ENCODE results near the gene PHEX.

PHEX gene

DNA sequence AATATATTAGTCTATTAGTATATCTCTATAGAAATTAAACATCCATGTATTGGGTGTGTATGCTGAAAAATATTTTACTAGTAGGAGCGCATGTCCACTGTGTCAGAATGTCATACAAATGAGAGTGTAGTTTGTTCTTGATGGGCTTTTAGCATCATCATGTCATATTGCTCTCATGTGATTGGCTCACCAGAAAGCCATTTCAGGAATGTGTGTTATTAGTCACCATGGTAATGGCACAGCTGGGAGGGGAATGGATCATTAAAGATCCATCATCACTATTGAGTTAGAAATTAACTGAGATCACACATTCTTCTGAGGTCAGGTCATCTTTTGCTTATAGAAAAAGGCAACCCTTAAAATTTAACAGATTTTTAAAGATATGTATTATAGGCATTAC is 77.3 kb downstream of the PHEX start:
- peak in 1 of 3 experiments; percentile 37 for DNase-seq

DNA sequence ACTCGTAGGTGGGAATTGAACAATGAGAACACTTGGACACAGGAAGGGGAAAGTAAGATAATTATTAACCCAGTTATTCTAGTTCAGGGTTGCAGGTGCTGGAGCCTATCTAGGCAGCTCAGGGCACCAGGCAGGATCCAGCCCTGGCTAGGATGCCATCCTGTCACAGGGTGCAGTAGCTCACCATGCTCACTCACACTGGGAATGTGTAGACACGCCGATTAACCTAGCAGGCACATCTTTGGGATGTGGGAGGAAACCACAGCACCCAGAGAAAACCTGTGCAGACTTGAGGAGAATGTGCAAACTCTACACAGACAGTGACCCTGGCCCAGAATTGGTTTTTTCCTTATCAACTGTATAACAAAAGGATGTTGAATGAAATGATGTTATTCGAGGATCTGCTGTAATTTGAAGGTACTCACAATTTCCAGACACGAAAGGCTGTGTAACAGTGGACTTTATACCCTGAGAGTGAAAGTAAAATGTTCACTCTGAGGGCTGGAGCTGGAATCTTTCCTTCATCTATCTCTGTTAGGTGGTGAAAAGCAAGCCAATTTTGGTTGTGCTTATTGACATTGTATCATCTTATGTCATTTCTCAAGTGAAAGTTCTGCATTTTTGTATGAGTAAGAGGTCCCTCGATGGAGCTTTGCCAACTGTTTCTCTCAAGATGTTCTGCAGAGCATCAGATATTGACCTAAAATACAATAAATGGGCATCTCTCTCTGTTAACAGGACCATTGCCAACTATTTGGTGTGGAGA is 78.8 kb downstream of the PHEX start:
- no peak for DNase-seq

DNA sequence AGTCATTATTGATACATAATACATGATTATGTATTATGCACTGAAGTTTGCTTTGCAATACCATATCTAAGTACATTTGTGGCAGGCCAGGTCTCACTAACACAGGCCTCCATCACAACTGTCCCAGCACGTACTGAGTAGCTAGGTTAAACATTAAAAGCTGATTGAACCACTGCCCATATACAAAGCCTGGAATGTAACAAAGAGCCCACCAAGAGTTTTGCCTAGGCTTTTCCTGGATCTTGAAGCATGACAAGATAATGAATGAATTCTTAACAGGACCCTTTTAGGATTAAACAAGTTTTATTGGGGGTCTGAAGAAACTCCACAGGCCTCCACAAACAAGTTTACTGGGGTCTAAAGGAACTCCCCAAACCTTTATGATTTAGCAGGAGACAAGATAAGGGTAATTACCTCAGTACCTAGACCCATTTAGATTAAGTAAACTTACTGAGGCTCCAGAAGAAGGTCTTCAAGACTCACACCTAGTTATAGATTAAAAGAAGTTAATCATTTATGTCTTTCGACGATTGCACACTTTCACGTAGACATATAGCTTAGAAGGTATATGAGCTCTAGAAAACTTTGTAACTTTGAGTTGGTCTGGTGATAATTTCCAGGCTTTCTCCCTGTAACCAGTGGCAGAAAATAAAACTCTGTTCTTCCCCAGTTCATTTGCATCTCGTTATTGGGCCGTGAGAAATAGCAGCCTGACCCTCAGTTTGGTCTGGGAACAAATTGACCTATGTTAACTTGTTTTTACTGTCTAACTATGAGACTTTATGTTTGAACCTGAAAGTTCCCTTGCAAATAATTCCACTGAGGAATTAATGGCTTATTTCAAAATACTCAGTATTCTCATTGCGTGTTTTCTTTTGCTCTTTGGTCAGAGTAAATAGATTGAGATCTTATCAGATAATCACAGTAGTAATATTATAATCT is 84.8 kb downstream of the PHEX start:
- no peak for DNase-seq

DNA sequence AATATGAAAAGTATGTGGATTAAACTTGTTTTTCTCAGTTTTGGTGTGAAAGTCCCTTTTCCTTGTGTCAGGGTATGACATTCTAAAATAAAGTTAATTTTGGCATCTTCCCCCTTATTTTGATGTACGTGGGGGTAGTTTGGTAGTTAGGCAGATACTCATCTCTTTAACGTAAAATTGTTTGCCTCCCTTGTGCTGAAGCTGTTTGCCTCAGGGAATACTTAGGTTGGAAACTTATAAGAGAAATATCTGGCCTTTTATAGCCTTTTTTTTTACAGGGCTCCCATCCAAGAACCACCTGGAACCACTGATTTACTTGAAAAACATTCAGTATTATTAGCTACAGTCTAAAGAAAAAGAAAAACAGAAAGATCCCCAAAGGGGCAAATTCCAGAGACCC is 85.5 kb downstream of the PHEX start:
- DNase-seq: no peak

DNA sequence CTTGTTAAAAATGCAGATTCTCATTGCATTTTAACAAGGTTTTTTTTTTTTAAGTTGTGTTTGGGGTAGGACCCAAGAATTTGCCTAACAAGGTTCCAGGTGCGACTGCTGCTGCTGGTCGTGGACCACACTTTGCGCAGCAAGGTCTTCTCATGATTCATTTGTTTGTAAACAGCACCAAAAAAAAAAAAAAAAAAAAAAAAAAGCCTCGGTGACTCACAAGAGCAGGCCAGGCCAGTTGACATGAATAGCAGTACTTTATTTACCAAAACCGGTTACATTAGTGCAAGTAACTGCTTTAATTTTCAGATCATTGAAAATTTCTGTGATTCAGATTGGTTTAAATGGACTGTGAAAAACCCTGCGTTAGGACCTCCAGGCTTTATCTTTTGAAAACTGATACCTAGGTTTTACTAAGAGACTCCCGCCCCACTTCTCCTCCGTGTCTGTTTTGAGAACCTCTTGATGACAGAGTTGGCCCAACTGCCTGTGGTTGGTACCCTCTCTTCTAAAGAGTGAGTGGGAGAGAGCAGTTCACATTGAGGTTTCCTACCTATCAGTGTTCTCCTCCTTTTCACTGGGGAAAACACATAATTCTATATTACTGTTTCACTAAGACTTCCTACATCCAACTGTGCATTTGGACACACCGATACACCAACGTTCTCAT is 86.2 kb downstream of the PHEX start:
- DNase-seq: peak in 1 of 3 experiments; percentile 23

DNA sequence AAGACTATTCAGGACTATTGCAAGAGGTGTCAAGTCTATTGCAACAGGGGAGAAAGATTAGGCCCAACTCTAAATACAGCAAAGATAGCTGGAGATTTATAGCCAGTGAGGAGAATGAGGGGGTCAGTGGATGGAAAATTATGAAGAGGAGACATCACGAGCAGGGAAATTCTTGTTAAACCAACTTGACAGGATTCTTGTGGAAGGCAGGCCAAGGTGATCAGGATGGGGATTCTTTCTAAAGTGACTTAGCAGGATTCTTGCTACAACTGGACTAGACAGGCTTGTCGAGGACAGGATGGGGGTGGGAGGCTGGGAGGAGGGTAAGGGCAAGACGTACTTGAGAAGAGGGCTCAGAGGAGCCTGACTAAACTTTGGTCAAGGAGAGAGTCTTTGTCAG is 89.0 kb downstream of the PHEX start:
- DNase-seq: no peak

DNA sequence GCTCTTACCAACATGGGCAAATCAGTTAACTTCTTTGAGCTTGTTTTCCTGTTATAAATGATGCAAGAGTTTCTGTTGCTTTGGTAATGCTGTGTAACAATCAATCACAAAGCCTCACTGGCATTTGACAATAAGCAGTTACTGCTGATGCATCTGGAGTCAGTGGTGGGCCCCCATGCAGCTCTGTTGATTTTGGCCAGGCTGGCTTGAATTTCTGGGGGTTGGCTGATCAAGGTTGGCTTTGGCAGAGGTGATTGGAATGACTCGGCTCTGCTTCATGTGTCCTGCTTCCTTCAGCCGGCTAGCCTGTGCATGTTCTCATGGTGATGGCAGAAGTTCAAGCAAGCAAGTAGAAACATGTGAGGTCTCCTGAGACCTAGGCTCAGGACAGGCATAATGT is 90.4 kb downstream of the PHEX start:
- no peak for DNase-seq

DNA sequence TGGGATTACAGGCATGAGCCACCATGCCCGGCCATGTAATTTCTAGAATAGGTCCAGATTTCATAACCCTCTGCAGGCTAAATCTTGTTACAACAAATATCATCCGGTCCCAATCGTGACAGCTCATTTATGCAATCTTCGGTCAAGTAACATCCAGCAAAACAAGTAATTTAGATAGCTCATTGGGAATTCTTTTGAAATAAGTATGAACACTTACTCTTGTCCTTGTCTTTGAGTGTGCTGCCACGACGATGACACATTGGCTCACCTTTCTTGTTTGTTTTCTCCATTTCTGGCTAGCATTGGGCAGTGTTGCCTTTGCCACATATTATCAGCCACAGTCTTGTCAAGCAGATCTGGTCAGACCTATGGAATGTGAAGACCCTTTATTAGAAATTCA is 92.0 kb downstream of the PHEX start:
- no peak for DNase-seq

DNA sequence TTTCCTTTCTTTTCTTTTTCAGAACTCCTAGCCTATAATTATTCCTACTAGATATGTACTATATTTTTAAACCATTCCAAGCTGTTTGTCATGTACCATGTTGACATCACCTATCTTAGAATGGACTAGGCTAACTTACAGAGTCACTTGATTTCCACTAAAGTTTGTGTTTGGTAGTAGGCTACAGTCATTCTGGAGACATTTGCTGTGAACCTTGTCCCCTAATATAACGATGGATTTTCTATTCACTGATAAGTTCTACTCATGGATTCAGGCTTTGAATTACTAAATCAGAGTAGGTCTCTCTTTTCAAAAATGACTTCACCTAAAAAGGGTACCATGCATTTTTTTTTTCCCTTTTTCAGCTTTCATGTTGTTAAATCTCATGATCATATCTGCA is 93.4 kb downstream of the PHEX start:
- no peak for DNase-seq

DNA sequence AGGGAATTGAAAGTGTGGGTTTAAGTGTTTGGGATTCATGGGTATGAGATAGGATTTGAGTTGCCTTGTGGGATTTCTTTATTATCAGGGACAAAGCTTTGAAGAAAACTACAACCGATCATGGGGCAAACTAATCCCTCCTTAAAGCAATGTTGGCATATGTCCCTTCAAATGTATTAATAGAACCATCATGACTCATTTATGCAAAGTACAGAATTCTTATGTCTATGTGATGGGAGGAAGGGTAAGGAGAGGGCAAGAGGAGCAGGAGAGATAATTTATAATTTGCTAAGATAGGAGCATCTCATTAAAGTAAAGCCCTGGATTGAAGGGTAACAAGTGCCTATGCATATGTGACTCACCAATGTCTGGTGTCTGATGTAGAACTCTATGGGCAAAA is 94.2 kb downstream of the PHEX start:
- no peak for DNase-seq

DNA sequence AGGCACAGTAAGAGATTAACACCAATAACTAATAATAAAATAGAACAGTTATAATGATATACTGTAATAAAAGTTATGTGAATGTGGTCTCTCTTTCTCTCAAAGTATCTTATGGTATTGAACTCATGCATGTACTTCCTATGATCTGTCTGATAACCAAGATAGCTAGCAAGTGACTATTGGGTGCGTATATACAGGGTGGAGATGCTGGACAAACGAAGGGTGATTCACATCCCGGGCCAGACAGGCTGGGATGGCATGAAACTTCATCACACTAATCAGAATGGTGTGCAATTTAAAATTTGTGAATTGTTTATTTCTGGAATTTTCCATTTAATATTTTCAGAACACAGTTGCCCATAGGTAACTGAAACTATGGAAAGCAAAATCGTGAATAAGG is 96.8 kb downstream of the PHEX start:
- no peak for DNase-seq

DNA sequence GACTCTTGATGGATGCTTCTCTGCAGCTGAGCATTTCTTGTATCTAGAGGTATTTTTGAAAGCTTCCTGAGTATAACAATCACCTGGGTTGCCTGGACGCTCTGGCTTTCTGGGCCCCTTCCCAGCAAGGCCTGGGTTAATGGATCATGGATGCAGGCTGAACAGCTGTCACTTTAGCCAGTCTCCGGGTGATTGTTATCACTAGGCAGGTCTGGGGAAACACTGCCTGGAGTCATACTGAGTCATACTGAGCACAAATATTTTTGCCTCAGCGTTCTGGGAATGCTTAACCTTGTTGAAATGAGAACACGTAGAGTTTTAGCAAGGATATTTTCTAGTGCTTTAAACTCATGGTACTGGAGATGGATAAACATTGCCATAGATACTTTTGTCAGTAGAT is 102.6 kb downstream of the PHEX start:
- DNase-seq: peak in 2 of 3 experiments; percentile 11 to 40

DNA sequence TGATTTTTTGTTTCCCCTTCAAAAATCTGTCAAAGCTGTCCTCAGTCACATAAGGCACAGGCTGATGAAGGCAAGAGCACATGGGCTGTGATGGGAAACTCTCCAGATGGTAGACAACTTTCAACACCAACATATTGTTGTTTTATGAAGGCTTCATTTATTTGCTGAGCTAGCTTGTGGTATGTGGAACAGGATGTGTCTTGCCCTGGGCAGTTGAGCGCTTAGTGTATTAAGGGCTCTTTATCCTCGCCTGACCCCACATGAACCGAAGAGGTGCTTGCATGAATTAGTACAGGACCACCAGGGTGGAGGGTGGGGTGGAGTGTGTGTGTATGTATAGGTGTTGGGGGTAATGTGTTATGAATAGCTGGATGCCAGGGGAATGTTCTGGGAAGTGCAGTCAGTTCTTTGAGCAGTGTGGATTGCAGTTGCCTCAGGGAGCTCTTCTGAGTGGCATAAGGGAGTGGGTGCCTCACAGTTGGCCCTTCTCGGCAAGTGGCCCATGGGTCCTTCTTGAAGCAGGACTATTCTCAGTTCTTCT is 103.1 kb downstream of the PHEX start:
- no peak for DNase-seq

DNA sequence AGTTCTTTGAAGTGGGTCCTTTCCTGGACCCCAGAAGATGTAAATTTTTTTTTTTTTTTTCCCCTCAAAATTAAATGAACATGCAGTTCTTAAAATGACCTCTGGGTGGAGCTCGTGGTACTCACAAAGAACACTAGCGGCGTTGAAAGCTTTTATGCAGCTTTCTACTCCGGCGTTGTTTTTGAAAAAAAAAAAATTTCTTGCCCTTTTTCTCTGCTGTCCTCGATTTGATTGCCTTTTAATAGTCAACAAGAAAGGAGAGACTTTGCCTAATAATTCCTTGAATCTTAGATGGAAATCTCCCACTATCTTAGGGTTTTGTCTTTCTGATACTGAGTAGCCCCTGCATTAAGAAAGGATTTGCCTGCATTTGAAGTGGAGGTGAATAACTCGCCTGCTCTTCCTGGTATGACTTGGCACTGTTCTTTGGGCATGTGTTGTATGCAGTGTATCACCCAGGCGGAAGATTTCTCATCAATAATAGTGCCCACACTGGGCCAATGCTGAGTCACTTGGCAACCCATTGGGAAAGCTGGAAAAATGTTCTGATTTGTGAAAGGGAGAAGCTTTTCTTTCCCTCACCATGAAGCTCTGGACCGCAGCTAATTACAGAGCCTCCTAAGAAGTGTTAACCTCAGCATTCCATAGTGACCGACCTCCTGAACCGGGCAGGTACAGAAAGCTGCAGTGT is 104.0 kb downstream of the PHEX start:
- peak in 2 of 3 experiments; percentile 64 to 84 for DNase-seq

DNA sequence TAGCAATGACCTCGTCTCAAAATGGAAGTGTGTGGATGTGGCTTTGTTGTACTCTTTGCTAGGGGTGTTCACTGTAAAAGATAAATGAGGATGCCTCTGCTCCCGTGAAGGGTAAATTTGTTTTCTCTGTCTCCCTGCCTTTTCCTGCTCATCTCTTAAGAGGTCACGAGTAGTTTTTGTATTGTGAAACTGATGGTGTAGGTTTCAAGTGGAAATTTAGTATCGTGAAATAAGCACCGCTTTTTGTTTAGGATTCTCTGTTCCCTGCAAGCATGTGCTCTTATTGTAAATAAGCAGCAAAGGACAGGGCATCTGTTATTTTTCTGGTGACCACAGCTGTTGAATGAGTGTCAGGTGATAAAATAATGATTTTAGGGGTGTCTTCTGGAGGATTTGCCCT is 104.6 kb downstream of the PHEX start:
- DNase-seq: peak in 1 of 3 experiments; percentile 66

DNA sequence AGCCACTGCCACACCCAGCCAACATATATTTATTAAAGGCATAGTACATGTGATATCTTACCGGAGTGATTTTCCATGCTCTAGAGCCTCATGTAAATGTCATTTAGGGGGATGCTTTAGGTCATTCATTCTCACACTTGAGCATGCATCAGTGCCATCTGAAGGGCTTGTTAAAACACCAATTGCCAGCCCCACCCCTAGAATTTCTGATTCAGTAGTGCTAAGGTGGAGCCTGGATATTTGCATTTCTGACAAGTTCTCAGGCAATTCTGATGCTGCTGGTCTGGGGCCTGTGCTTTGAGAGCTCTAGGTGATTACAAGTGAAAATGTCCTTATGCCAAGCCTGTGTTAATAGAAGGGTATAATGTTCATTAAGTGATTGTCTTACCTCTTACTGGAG is 107.7 kb downstream of the PHEX start:
- peak; percentile 22 to 73 (median 59) for DNase-seq

DNA sequence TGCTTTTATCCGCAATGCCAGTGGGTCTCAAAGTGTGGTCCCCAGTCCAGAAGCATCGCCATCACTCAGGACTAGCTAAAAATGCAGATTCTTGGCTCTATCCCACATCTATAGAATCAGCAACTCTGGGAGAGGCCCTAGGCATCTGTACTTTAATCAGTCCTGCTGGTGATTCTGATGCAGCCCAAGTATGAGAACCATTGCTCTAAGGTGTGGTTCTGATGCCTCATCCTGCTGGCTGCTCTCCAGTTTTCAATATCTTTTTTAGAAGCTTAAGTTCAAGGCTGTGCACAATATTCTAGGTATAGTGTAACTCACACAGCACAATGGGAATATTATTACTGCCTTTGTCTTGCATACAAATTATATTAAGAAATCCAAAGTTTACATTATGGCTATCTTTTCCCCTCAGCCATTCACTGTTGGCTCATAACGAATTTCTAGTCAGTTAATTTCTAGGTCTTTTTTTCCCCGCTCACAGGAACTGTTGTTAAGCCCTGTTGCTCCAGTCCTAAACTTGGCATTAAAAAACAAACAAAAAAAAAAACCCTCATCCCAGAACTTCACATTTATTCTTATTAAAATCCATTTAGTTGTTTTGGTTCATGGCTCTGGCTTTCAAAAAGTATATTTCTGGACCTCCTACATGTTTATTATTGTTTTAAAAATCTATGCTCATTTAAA is 109.1 kb downstream of the PHEX start:
- DNase-seq: no peak

DNA sequence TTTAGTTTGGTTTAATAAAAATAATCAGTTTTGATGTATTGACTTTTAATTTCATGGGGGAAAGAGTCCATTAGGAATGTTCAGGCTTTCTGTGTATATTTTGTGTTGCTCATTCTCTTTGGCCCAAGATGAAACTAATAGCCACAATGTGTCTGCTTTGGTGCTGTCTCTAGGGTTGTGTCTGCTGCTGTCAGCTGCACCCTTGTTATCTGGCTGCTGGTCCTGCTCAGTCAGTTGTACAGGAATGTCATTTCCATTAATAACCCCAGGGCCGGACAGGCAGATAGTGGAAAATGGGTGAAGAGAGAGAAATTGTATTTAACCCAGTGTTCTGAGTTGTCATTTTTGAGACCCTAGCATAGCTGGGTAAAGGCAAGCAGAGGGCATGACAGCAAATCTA is 115.1 kb downstream of the PHEX start:
- no peak for DNase-seq

DNA sequence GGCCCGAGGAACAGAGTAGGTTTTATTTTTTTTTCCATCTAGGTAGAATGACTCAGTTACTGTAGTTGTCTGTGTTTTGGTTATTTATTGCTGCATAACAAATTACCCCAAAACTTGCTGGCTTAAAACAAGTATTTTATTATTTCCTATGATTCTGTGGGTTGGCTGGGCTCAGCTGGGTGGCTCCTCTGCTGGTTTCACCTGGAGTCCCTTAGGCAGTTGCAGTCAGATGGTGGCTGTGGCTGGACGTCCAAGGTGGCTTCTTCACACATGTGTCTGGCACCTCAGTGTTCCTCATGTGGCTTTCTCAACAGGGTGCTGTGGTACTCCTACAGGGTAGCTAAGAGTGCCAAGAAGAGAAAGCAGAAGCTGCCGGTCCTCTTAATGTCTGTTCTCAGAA is 115.8 kb downstream of the PHEX start:
- DNase-seq: no peak

DNA sequence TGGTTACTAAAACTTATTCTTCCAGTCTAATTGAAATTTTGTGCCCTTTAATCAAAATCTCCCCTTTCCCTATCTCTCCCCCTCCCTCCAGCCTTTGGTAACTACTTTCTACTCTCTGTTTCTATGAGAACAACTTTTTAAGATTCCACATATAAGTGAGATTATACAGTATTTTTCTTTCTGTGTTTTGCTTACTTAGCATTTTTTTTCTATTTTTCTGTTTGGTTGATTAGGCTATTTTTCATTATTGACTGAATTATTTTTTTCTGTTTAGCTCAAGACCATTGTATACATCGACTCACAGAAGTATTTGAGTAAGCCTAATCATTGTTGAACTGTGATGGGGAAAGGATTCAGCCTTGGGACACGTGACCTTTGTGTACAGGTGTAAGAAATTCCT is 116.4 kb downstream of the PHEX start:
- DNase-seq: no peak

DNA sequence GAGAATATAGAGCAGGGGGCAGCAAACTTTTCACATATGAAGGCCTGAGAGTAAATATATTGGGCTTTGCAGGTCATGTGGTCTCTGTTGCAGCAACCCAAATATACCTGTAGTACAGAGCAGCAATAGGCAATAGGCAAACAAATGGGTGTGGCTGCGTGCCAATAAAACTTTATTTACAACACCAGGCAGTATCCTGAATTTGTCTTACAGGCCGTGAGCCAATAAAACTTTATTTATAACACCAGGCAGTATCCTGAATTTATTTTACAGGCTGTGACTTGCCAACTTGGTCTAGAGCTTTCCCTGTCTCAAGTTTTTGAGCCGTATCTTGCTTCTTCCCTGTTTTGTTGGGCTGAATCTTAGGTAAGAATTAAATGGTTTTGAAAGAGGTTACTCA is 118.2 kb downstream of the PHEX start:
- DNase-seq: no peak

DNA sequence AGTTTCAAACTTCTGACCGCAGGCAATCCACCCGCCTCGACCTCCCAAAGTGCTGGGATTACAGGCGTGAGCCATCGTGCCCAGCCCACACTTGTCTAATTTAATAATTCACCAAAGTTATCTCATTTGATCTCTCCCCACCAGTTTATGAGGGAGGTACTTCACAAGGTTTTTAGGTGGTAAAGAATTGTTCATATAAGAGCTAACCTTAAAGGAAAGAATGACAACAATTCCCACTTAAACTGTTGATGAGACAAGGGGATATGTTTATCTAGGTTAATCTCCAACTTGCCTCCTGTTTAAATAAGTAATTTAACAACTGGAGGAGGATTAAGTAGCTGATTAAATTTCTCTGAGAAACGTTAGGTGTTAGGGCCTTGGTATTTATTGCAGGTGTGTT is 123.0 kb downstream of the PHEX start:
- DNase-seq: no peak

Measured in NCI-H1417 (cell line).